Endodermal cell (in vitro differentiated cells): ENCODE data around the gene FCN2. TPM values are rescaled to one million over a fixed set of nuclear protein-coding genes. Genes with fewer than 3 reads are reported as not detected.

ENCODE experiments used
- DNase-seq: peaks from one replicate; pipeline ENCODE4 v3.0.0-alpha.2; 2017
- H3K27ac ChIP-seq: 2 replicates; pipeline ENCODE4 v1.5.1; 2013; ENCODE audit warnings: mild to moderate bottlenecking, low read depth, low read length, moderate library complexity
- H3K27me3 ChIP-seq: 2 replicates; pipeline ENCODE4 v1.6.1; 2013; ENCODE audit warnings: mild to moderate bottlenecking, low read length, moderate library complexity; ENCODE audit not compliant: insufficient read depth, control insufficient read depth, poor library complexity, severe bottlenecking
- H3K36me3 ChIP-seq: 2 replicates; pipeline ENCODE4 v1.7.0; 2013; ENCODE audit warnings: mild to moderate bottlenecking, low read length, moderate library complexity; ENCODE audit not compliant: control insufficient read depth, insufficient read depth
- H3K4me1 ChIP-seq: one replicate; pipeline ENCODE4 v1.7.0; 2013; ENCODE audit warnings: low read length; ENCODE audit not compliant: control insufficient read depth, insufficient read depth
- H3K4me3 ChIP-seq: 2 replicates; pipeline ENCODE4 v1.5.1; 2013; ENCODE audit warnings: mild to moderate bottlenecking, low read length, moderate library complexity
- H3K9ac ChIP-seq: 2 replicates; pipeline ENCODE4 v1.6.1; 2013; ENCODE audit warnings: mild to moderate bottlenecking, low read length, moderate library complexity; ENCODE audit not compliant: poor library complexity, severe bottlenecking; ENCODE audit errors: extremely low read depth
- H3K9me3 ChIP-seq: 2 replicates; pipeline ENCODE4 v1.6.1; 2013; ENCODE audit warnings: mild to moderate bottlenecking, low read length, moderate library complexity; ENCODE audit not compliant: control insufficient read depth
- H3K27ac Mint-ChIP-seq: 2 replicates; pipeline ENCODE4 v1.8.0; 2020; ENCODE audit warnings: mixed read lengths
- H3K27me3 Mint-ChIP-seq: 2 replicates; pipeline ENCODE4 v1.8.0; 2021; ENCODE audit warnings: mild to moderate bottlenecking, mixed read lengths; ENCODE audit not compliant: insufficient read depth
- H3K36me3 Mint-ChIP-seq: 2 replicates; pipeline ENCODE4 v1.8.0; 2020; ENCODE audit warnings: low read depth, mixed read lengths
- H3K4me1 Mint-ChIP-seq: 2 replicates; pipeline ENCODE4 v1.8.0; 2020; ENCODE audit warnings: mixed read lengths
- H3K4me3 Mint-ChIP-seq: 2 replicates; pipeline ENCODE4 v1.8.0; 2020; ENCODE audit warnings: mild to moderate bottlenecking, moderate library complexity, mixed read lengths
- H3K9me3 Mint-ChIP-seq: 2 replicates; pipeline ENCODE4 v1.8.0; 2020; ENCODE audit warnings: mild to moderate bottlenecking, mixed read lengths
- CTCF ChIP-seq: fragments of 200-600 bp; sonication (generic); conservative IDR thresholded peaks from 2 replicates; pipeline ENCODE4 v1.5.0; 2021; ENCODE audit warnings: antibody characterized with exemption, mild to moderate bottlenecking
- WGBS, 2 experiments: methylation state at CpG; one replicate each; pipeline versions ENCODE4 v1.1.5 to v1.1.7; 2013; ENCODE audit warnings: missing lambda C conversion rate in 2 of 2, mixed read lengths in 1 of 2; ENCODE audit not compliant: insufficient coverage in 1 of 2, insufficient read length in 1 of 2; 5-methylcytosine and 5-hydroxymethylcytosine counted together
- total RNA-seq, 2 donors: library from RNA; stranded (reverse); fragmentation: NEBNext Ultra II Directional in 1 of 2; extraction: Animal tissue kit (Norgen Biotek cat#: 25700) in 1 of 2; gene quantifications; 2 replicates in 1 of 2; 3 replicates in 1 of 2; pipeline ENCODE4 v1.2.1, GENCODE V29; 2021

The FCN2 gene
- total RNA-seq, 2 donors from 2014 or later = not detected

DNA sequence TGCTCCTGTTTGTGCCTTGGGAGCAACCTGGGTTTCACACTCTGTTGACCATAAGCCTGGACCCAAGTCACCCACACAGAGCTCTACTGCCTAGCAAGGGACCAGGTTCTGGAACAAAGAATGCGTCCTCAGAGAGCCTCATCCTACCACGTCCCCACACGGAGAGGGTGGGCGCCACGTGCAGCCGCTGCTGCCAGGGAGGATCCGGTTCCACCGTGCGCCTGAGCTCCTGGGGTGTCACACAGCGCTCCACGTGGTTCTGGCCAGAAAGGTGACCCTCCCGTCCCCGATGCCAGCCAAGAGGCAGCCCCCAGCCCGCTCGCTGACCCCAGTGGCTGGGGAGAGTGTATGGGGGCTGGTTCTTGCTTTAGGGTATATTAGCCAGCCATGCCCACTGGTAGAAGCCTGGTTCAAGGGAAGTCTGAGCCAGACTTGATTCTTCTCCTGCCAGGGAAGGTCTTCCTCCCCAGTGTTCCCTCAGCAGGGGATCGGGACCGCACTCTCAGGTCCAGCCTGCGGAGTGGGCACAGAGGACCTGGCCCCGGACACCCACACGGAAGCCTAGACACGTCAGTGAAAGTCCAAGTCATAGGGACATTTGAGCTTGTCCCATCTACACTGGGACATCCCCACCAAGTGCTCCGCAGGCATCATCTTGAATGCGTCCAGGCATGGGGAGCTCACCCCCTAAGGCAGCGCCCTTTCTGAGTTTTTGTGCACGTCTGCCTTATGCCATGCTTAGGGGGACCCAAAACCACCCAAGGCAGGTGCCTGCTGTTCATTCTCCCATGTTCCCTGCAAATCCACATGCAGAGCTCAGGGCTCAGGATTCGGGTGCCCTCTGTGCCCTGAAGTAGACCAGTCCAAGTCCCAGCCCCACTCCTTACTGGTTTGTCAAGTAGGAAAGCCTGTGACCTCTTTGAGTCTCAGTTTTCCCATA is 34.7 kb downstream of the FCN2 start:
- Histone ChIP-seq H3K4me1 (no peaks in the 10 kb centered on the region), H3K27me3 (no peaks in the 10 kb centered on the region), H3K36me3 (no peaks in the 10 kb centered on the region), H3K4me3 (no peak overlapping the region), H3K9me3 (peaks cover 4% of the 10 kb centered on the region), H3K27ac (no peak overlapping the region), H3K9ac (no peak overlapping the region)
- Mint-ChIP-seq H3K4me1 (no peaks in the 10 kb centered on the region), H3K4me3 (no peak overlapping the region), H3K27me3 (peaks cover 2% of the 10 kb centered on the region), H3K27ac (no peak overlapping the region), H3K9me3 (peaks cover 16% of the 10 kb centered on the region), H3K36me3 (peaks cover 2% of the 10 kb centered on the region)
- no peak for TF ChIP-seq CTCF
- DNase-seq = no peak
- 83 to 87% methylated on average over 5 to 26 of the region's 26 CpGs for WGBS, 2 experiments

DNA sequence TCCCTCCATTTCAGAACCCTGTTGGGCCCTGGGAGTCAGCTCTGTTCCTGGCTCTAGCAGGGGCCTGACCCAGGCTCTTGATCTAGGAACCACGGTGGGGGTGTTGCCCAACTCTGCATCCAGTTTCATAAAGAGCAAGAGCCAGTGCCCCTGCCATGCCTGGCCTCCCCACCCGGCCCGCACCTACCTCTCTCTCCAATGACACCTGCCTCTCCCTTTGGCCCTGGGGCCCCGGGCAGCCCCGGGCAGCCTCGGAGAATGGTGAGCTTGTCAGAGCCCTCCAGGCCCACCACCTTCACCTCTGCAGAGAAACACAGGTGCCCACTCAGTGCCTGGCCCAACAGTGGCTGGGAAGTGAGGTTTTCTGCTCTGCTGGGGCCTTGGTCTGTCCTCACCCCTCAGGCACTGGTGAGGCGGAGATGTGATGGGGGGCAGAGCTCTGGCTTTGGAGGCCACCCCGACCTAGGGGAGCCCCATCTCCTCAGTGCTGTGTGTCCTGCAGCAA is 35.6 kb downstream of the FCN2 start:
- H3K4me3 Mint-ChIP-seq = no peak overlapping the region
- H3K4me1 Mint-ChIP-seq = no peaks in the 10 kb centered on the region
- no peak overlapping the region for H3K27ac Mint-ChIP-seq
- 86 to 90% methylated on average over 7 to 8 of the region's 8 CpGs for WGBS, 2 experiments
- H3K36me3 Mint-ChIP-seq = peaks cover 2% of the 10 kb centered on the region
- no peak for TF ChIP-seq CTCF
- peaks cover 2% of the 10 kb centered on the region for H3K27me3 Mint-ChIP-seq
- no peaks in the 10 kb centered on the region for H3K27me3 ChIP-seq
- DNase-seq = no peak
- peaks cover 16% of the 10 kb centered on the region for H3K9me3 Mint-ChIP-seq
- H3K4me3 ChIP-seq = no peak overlapping the region
- no peaks in the 10 kb centered on the region for H3K4me1 ChIP-seq
- H3K36me3 ChIP-seq = no peaks in the 10 kb centered on the region
- H3K9ac ChIP-seq = no peak overlapping the region
- no peak overlapping the region for H3K27ac ChIP-seq
- H3K9me3 ChIP-seq = peaks cover 4% of the 10 kb centered on the region

GRCh38 chr9:134917431-134918373 is 37.1 kb downstream of the FCN2 start, which contains the start of gene FCN1:
Gene FCN1 (minus strand): TSS chr9:134917912. CDS start chr9:134917871, 41 bp downstream.
- WGBS, 2 experiments = 88 to 91% methylated on average over 5 to 11 of the region's 11 CpGs
- Histone ChIP-seq H3K4me3 (no peak within 1 kb of the TSS), H3K4me1 (no peaks in the 10 kb centered on the region), H3K27ac (no peak within 1 kb of the TSS), H3K27me3 (no peaks in the 10 kb centered on the region), H3K36me3 (no peaks in the 10 kb centered on the region), H3K9ac (no peak within 1 kb of the TSS), H3K9me3 (peaks cover 4% of the 10 kb centered on the region)
- no peaks in the 10 kb centered on the region for H3K4me1 Mint-ChIP-seq
- H3K27me3 Mint-ChIP-seq = peaks cover 2% of the 10 kb centered on the region
- H3K27ac Mint-ChIP-seq = no peak within 1 kb of the TSS
- H3K9me3 Mint-ChIP-seq = peaks cover 16% of the 10 kb centered on the region
- no peak for TF ChIP-seq CTCF
- DNase-seq = no peak
- H3K4me3 Mint-ChIP-seq = no peak within 1 kb of the TSS
- H3K36me3 Mint-ChIP-seq = peaks cover 2% of the 10 kb centered on the region
